CD4-positive, alpha-beta memory T cell (primary cell): ENCODE results near the gene SUPV3L1. TPM values are rescaled to one million over a fixed set of nuclear protein-coding genes. Genes with fewer than 3 reads are reported as not detected.

Experiments
- CTCF ChIA-PET: fragments of 350-600 bp; sonication (Branson Sonifier 250); formaldehyde crosslinking; loops from one replicate; lab custom pipeline; 2021; ENCODE audit warnings: inconsistent platforms; ENCODE audit not compliant: partially characterized antibody; lab: Charles Lee
- POLR2A ChIA-PET: fragments of 350-600 bp; sonication (Branson Sonifier 250); formaldehyde crosslinking; loops from one replicate; lab custom pipeline; 2021; ENCODE audit not compliant: partially characterized antibody; lab: Charles Lee
- DNase-seq, 5 donors: peaks; one replicate each; pipeline versions ENCODE4 v3.0.0 to v3.0.0-alpha.2; 2020 to 2022; ENCODE audit warnings: mixed read lengths in 1 of 5
- H3K27ac ChIP-seq: one replicate; pipeline ENCODE4 v1.7.0; 2013; ENCODE audit warnings: low read depth, low read length
- H3K27me3 ChIP-seq: 2 replicates; pipeline ENCODE4 v1.7.0; 2013; ENCODE audit warnings: mild to moderate bottlenecking, low read length, moderate library complexity; ENCODE audit not compliant: insufficient read depth
- H3K36me3 ChIP-seq: 2 replicates; pipeline ENCODE4 v1.7.0; 2013; ENCODE audit warnings: mild to moderate bottlenecking, low read length, moderate library complexity; ENCODE audit not compliant: insufficient read depth
- H3K4me1 ChIP-seq: 2 replicates; pipeline ENCODE4 v1.7.0; 2013; ENCODE audit warnings: mild to moderate bottlenecking, low read length, moderate library complexity; ENCODE audit not compliant: insufficient read depth
- H3K4me3 ChIP-seq, 2 donors: one replicate each; pipeline ENCODE4 v1.7.0; 2013; ENCODE audit warnings: low read length in 2 of 2, mild to moderate bottlenecking in 1 of 2
- H3K9me3 ChIP-seq, 2 donors: one replicate each; pipeline ENCODE4 v1.7.0; 2013; ENCODE audit warnings: low read length in 2 of 2, control low read depth in 1 of 2; ENCODE audit not compliant: control insufficient read depth in 1 of 2
- H3K27ac Mint-ChIP-seq, 7 donors: one replicate each; pipeline ENCODE4 v1.8.0; 2020 to 2021; ENCODE audit warnings: mixed read lengths in 7 of 7, mild to moderate bottlenecking in 6 of 7, inconsistent platforms in 3 of 7, moderate library complexity in 3 of 7
- H3K27me3 Mint-ChIP-seq, 2 donors: one replicate each; pipeline ENCODE4 v1.8.0; 2020 to 2021; ENCODE audit warnings: mixed read lengths in 2 of 2
- H3K36me3 Mint-ChIP-seq, 2 donors: one replicate each; pipeline ENCODE4 v1.8.0; 2020 to 2021; ENCODE audit warnings: mixed read lengths in 2 of 2, inconsistent platforms in 1 of 2, mild to moderate bottlenecking in 1 of 2
- H3K4me1 Mint-ChIP-seq, 4 donors: one replicate each; pipeline ENCODE4 v1.8.0; 2020 to 2021; ENCODE audit warnings: mixed read lengths in 4 of 4, mild to moderate bottlenecking in 1 of 4
- H3K4me3 Mint-ChIP-seq, 8 donors: one replicate each; pipeline ENCODE4 v1.8.0; 2020 to 2021; ENCODE audit warnings: mixed read lengths in 8 of 8, mild to moderate bottlenecking in 7 of 8, moderate library complexity in 6 of 8, inconsistent platforms in 3 of 8
- H3K9me3 Mint-ChIP-seq, 8 donors: one replicate each; pipeline ENCODE4 v1.8.0; 2020 to 2021; ENCODE audit warnings: mixed read lengths in 8 of 8, mild to moderate bottlenecking in 5 of 8, inconsistent platforms in 3 of 8, moderate library complexity in 1 of 8
- intact Hi-C: fragments of 100-400 bp; cut with micrococcal nuclease; formaldehyde crosslinking; loops from one replicate; pipeline ENCODE4 v1.15.1; 2023
- polyA plus RNA-seq, 2 donors: library from polyadenylated mRNA; unstranded; fragments of 300-500 nt; fragmentation: Illumina TruSeq; gene quantifications; one replicate each; pipeline ENCODE4 v1.2.3, GENCODE V29; 2021
- total RNA-seq, 2 experiments: library from RNA; stranded (reverse); gene quantifications; one replicate each; pipeline ENCODE4 v1.2.3, GENCODE V29; 2021

Gene SUPV3L1
- total and polyA plus RNA-seq, 4 experiments from 2014 or later, result 14.2 to 39.0 (median 28.6) TPM

- Histone ChIP-seq H3K36me3 (no peaks in the 10 kb centered on the region), H3K27me3 (no peaks in the 10 kb centered on the region), H3K4me1 (peaks cover 5% of the 10 kb centered on the region), H3K4me3 (no peak overlapping the region), H3K9me3 (no peaks in the 10 kb centered on the region), H3K27ac (no peak overlapping the region)
- Mint-ChIP-seq H3K4me1 (peaks cover 4 to 6% (median 6%) of the 10 kb centered on the region in 4 donors), H3K9me3 (peaks cover 0 to 2% (median 0%) of the 10 kb centered on the region in 8 donors), H3K4me3 (no peak overlapping the region), H3K27ac (no peak overlapping the region), H3K27me3 (no peaks in the 10 kb centered on the region), H3K36me3 (peaks cover 11 to 13% of the 10 kb centered on the region in 2 donors)
- CTCF ChIA-PET, result interaction anchor here (1.0 to 1.7 kb wide), 6 partner anchors 9 to 273 kb away, joined by 3 to 6 read pairs (median 4); no protein-coding TSS in a partner anchor
- DNase-seq, result no peak
- intact Hi-C loops, result no loop called here
- POLR2A ChIA-PET, result no interaction called here
Observed at GRCh38 chr10:69242040-69242851, 62.2 kb downstream of the SUPV3L1 start.

- H3K4me1 Mint-ChIP-seq, result peaks cover under 1 to 2% (median under 1%) of the 10 kb centered on the region in 4 donors
- peaks cover 0 to 2% (median 0%) of the 10 kb centered on the region in 8 donors for H3K9me3 Mint-ChIP-seq
- no peaks in the 10 kb centered on the region for H3K27me3 Mint-ChIP-seq
- Histone ChIP-seq H3K27ac (no peak overlapping the region), H3K36me3 (no peaks in the 10 kb centered on the region), H3K4me1 (peaks cover 3% of the 10 kb centered on the region), H3K9me3 (no peaks in the 10 kb centered on the region), H3K27me3 (no peaks in the 10 kb centered on the region), H3K4me3 (no peak overlapping the region)
- no peak overlapping the region for H3K4me3 Mint-ChIP-seq
- intact Hi-C loops, result no loop called here
- ChIA-PET CTCF (interaction anchor here (1.0 to 1.7 kb wide), 6 partner anchors 10 to 273 kb away, joined by 3 to 6 read pairs (median 4); no protein-coding TSS in a partner anchor), POLR2A (no interaction called here)
- peak overlapping the region in 1 of 7 donors; percentile 15 for H3K27ac Mint-ChIP-seq
- peaks cover 11 to 16% of the 10 kb centered on the region in 2 donors for H3K36me3 Mint-ChIP-seq
- no peak for DNase-seq
Observed at GRCh38 chr10:69242852-69243212, 62.8 kb downstream of the SUPV3L1 start.

GRCh38 chr10:69243817-69244216 lies 63.8 kb downstream of the SUPV3L1 start:
- Histone ChIP-seq H3K9me3 (no peaks in the 10 kb centered on the region), H3K27ac (no peak overlapping the region), H3K4me3 (no peak overlapping the region), H3K4me1 (no peaks in the 10 kb centered on the region), H3K36me3 (no peaks in the 10 kb centered on the region), H3K27me3 (no peaks in the 10 kb centered on the region)
- POLR2A ChIA-PET, result no interaction called here
- DNase-seq, result no peak
- Mint-ChIP-seq H3K4me3 (no peak overlapping the region), H3K27ac (no peak overlapping the region), H3K36me3 (peaks cover 14 to 17% of the 10 kb centered on the region in 2 donors), H3K9me3 (peaks cover 0 to 2% (median 0%) of the 10 kb centered on the region in 8 donors), H3K27me3 (no peaks in the 10 kb centered on the region), H3K4me1 (peaks cover 0 to 2% (median under 1%) of the 10 kb centered on the region in 4 donors)
- intact Hi-C loops, result no loop called here
- CTCF ChIA-PET, result no interaction called here

- intact Hi-C loops, result no loop called here
- Histone ChIP-seq H3K27ac (no peak overlapping the region), H3K4me1 (no peaks in the 10 kb centered on the region), H3K9me3 (no peaks in the 10 kb centered on the region), H3K36me3 (no peaks in the 10 kb centered on the region), H3K4me3 (no peak overlapping the region), H3K27me3 (no peaks in the 10 kb centered on the region)
- Mint-ChIP-seq H3K9me3 (no peaks in the 10 kb centered on the region), H3K4me3 (no peak overlapping the region), H3K27ac (no peak overlapping the region), H3K4me1 (no peaks in the 10 kb centered on the region), H3K36me3 (peaks cover 18% of the 10 kb centered on the region in 2 donors), H3K27me3 (no peaks in the 10 kb centered on the region)
- no peak for DNase-seq
- CTCF ChIA-PET, result interaction anchor here (0.9 kb wide), 1 partner anchor 9 kb away, joined by 3 read pairs; no protein-coding TSS in a partner anchor
- POLR2A ChIA-PET, result no interaction called here
Observed at GRCh38 chr10:69246036-69246435, 66.0 kb downstream of the SUPV3L1 start.

- Mint-ChIP-seq H3K9me3 (no peaks in the 10 kb centered on the region), H3K27me3 (no peaks in the 10 kb centered on the region), H3K27ac (no peak overlapping the region), H3K36me3 (peaks cover 16 to 18% of the 10 kb centered on the region in 2 donors), H3K4me1 (no peaks in the 10 kb centered on the region), H3K4me3 (no peak overlapping the region)
- ChIA-PET POLR2A (no interaction called here), CTCF (interaction anchor here (1.5 kb wide), 1 partner anchor 146 kb away, joined by 3 read pairs; no protein-coding TSS in a partner anchor)
- H3K27me3 ChIP-seq, result no peaks in the 10 kb centered on the region
- H3K4me1 ChIP-seq, result no peaks in the 10 kb centered on the region
- intact Hi-C loops, result no loop called here
- no peaks in the 10 kb centered on the region for H3K9me3 ChIP-seq
- DNase-seq, result no peak
- no peak overlapping the region for H3K27ac ChIP-seq
- no peak overlapping the region for H3K4me3 ChIP-seq
- no peaks in the 10 kb centered on the region for H3K36me3 ChIP-seq
Observed at GRCh38 chr10:69246581-69247312, 66.7 kb downstream of the SUPV3L1 start.

GRCh38 chr10:69247313-69247710 lies 67.3 kb downstream of the SUPV3L1 start:
- Mint-ChIP-seq H3K27ac (peak overlapping the region in 1 of 7 donors; percentile 48), H3K4me1 (no peaks in the 10 kb centered on the region), H3K36me3 (peaks cover 16 to 19% of the 10 kb centered on the region in 2 donors), H3K27me3 (no peaks in the 10 kb centered on the region), H3K9me3 (peaks cover 0 to 2% (median 0%) of the 10 kb centered on the region in 8 donors), H3K4me3 (no peak overlapping the region)
- Histone ChIP-seq H3K27ac (no peak overlapping the region), H3K36me3 (no peaks in the 10 kb centered on the region), H3K4me1 (no peaks in the 10 kb centered on the region), H3K9me3 (no peaks in the 10 kb centered on the region), H3K27me3 (no peaks in the 10 kb centered on the region), H3K4me3 (no peak overlapping the region)
- ChIA-PET POLR2A (no interaction called here), CTCF (interaction anchor here (1.5 kb wide), 1 partner anchor 146 kb away, joined by 3 read pairs; no protein-coding TSS in a partner anchor)
- DNase-seq, result no peak
- intact Hi-C loops, result no loop called here
